ENCODE measurements around the gene METRNL.
A peak's percentile ranks its signal among the peaks of the same experiment; 100 is the strongest.
"Not testable (repeated sequence)": the region's sequence is repeated elsewhere in the genome, so short reads cannot be mapped to it uniquely, and the experiment has no call there.

METRNL gene

DNA sequence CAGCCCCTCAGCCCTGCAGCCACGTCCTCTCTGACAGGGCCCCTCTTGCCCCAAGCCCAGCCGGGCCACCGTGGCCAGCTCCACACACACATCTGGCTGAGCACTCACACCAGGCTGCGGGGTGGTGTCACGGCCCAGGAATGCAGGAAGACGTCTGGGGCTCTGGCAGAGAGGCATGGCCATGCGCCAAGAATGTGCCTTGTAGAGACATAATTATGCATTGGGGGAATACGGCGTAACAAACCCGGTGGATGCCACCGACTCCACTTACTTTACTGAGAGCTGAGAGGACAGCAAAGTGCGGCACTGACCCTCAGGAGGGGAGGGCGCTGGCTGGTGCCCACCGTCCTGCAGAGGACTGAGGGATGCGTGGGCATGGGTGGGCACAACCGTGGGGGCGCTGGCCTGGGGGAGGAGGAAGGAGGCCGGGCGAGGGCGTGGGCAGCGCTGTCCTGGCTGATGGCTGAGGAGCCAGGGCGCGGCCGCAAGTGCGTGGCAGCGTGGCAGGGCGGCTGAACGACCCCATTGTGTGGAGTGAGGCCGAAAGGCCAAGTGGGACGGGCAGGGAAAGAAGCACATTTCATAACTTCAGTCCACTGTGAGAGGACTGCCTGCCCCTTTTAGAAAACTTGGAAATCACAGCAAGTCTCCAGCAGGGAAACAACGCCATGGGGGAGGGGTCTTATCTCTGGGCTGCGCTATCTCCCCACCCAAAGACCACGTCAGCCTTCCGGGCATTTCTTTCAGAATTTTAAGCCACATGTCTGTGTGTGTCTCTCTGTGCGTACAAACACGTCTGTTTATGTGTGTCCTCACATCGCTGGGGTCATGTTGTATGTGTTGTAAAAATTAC lies 30.6 kb downstream of the METRNL start:
- DNase-seq: peak; percentile 91

DNA sequence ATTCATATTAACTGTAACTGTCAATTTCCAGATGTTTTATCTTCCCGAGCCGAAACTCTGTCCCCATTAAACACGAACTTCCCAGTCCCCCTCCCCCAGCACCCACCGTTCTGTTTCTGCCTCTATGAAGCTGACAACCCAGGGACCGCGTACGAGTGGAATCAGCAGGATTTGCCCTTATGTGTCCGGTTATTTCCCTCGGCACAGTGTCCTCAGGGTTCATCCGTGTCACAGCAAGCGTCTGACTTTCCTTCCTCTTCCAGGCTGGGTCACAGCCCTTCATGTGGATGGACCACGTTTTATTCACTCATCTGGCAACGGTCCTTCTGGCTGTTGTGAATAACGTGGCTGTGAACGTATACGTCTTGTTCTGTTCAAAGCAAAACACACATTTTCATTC lies 31.3 kb downstream of the METRNL start:
- no peak for DNase-seq

DNA sequence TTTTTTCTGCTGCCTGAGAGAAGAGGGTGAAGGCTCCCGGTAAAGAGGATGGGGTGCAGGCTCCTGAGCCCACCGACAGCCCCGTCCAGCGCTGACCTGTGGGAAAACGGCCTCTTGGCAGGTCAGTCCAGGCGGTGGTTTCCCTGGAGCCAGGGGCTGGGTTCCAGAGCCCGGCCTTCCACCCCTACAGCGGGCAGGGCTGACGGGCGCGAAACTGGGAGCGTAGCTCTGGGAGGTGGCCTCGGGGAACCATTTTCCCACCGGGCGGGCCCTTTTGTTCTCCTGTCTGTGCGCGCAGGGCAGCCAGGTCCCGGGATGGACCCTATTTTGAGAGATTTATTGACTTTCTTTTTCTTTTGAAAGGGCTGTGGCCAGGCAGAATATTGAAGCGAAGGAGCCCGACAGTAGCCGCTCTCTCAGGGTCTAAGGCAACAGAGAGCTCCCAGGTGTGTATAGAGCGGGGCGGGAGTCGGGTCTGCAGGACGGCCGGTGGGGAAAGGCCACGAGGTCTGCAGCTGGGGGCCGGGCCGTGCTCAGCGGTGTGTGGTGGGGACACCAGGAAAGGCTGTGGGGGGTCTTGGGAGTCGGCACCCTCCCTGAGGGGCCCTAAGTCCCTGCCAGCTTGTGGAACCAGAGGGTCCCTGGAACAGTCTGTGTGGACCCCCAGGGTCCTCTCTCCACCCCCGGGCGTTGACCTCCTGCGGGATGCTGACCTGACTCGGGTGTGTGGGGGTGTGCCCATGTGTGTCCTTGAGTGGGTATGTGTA lies 32.3 kb downstream of the METRNL start:
- DNase-seq: no peak

DNA sequence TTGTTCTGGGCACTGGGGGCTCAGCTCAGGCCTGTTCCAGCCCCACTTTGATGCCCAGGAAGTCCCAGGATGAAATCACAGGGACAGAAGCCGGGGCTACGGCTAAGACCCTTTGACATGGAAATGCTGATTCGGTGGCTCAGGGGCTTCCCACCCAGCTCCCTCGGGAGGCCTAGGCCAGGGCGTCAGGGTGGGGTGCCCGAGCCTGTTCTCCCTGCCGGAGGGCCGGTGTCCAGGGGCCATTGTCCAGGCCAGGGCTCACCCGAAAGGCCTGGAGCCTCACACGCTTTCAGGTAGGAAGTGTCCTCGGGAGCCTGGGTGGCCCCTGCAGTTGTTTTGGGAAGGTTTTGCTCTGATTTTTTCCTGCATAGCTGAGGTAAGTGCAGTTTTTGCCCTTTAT lies 34.0 kb downstream of the METRNL start:
- no peak for DNase-seq

DNA sequence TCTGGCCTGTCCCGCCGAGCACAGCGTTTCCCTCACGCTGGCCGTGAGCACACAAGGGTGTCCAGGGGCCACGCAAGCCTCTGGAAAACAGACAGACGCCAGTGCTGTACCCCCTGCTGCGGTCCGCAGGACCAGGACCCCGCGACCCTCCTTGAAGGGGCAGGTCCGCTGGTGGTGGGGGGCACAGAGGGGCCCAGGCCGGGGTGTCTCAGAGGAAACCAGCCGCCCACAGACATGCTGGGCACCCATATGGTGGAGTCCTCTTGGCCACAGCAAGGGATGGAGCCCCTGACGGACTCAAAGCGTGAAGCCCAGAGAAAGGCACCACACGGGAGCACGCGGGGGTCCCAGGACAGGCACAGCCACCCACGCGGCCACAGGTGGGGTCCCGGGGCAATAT lies 34.4 kb downstream of the METRNL start:
- DNase-seq: no peak

DNA sequence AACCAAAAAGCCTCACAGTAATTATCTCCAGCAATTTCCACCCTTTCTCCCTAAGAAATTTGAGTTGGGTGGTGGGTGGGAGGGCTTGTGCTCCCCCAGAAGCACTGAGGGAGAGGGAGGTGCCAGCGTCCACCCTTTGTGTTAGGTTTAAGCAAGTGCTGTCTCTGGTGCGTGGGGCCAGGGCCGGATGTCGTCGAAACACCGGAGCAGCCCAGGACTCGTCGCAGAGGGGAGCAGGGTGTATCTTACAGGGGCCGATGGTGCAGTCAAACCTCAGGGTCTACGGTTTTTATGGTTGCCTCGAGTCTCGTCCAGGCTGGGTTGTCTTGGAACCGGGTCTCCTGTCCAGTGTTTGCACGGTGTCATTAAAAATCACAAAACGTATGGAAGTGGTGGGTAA lies 35.3 kb downstream of the METRNL start:
- no peak for DNase-seq

DNA sequence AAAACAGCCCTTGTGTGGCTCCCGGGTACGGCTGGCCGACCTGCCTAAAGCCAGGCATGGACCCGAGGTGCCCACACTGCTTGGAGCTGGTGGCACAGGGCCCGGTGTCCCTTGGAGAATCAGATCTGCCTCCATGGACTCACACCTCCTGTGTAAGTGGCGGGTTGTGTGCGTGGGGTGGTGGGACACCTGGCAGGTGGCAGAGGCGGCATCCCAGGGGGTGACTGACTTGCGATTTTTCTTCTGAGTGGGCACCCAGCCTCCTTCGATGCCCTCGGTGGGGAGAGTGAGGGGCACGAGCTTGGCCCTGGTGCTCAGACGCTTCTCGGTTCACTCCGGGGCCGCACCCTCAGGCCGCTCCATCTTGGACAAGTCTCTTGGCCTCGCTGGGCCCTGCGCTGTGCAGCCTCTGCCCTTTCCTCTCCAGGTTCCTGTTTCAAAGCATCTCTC lies 35.8 kb downstream of the METRNL start:
- no peak for DNase-seq

DNA sequence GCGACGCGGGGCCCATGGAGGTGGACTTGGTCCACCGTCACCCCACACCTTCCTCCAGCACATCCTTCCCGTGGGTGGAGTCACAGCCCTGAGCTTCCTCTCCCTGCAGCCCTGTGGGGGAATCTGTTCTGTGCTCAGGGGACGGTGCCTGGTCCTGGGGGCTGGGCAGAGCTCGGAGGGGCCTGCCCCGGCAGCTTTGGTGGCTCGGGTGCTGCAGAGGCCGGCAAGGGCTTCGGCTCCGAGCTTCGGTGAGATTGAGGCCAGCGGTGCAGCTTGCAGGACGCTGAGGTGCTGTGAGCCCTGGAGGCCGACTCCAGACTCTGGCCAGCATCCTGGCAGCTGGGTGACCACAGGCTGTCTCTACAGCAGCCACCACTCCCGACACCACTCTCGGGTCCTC lies 36.4 kb downstream of the METRNL start:
- no peak for DNase-seq

DNA sequence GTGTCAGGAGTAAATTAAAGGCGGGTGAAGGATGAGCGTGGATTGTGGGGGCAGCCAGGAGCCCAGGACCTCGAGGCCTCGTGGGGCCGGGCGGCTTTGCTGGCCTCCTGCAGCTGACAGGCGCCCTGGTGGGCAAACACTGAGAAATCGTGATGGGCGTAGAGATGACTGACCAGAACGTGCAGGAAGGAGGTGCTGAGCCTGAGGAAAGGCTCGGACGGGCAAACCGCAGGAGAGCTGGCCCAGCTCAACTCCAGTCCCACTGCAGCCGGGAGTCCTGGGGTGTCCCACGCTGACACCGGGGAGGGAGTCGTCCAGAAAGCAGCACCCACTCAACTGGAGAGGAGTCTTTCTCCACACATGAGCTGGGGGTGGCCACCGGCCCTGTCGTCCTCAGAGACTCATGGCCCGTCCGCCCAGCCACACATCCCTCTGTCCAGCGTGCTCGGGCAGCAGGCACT lies 36.9 kb downstream of the METRNL start:
- no peak for DNase-seq

DNA sequence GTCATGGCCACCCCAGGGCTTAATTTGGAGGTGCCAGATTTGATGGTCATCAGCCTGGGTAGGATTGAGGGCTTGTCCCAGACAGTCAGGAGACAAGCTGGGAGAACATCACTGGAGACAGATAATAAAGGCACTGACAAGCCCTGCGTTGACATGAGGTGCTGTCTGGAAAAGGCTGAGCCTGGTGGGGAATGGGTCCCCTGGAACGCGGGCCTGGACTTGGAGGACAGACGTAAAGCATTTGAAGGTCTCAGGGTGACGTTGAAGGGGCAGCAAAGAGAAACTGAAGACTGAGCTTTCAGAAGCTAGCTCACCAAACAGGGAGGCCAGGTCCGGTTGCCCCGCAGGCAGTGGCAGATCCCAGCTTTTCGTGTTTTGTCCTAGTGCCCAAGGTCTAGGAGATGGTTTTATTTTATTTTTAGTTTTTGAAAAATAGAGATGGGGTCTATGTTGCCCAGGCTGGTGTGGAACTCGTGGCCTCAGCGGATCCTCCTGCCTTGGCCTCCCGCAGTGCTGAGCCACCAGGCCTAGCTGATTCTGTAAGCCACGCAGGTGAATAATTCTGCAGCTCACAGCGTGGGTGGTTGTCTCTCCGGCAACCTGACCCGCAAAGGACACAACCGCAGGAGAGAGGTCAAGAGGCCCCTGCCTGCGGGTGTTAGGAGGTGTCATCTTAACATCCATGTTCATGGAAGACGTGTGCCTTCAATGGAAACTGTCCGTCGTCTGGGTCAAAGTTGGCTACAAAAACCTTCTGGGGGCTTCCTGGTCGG lies 37.6 kb downstream of the METRNL start:
- no peak for DNase-seq

DNA sequence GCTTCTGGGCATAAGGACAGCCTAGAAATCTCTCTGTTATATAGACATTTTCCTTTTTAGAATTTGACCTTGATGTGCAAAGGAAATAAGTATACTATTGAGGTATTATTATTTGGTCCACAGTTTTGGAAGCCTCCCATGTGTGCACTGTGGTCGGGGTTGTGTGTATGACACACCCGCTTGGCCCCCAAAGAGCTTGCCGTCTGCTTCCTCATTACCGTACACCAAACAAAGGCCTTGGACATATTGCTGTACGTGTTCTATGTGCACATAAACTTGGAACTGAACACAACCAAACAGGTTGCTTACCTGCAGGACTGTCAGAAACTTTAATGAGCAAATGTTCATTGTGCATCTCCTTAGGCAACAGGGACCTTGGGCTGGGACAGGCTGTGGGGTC lies 38.2 kb downstream of the METRNL start:
- no peak for DNase-seq

DNA sequence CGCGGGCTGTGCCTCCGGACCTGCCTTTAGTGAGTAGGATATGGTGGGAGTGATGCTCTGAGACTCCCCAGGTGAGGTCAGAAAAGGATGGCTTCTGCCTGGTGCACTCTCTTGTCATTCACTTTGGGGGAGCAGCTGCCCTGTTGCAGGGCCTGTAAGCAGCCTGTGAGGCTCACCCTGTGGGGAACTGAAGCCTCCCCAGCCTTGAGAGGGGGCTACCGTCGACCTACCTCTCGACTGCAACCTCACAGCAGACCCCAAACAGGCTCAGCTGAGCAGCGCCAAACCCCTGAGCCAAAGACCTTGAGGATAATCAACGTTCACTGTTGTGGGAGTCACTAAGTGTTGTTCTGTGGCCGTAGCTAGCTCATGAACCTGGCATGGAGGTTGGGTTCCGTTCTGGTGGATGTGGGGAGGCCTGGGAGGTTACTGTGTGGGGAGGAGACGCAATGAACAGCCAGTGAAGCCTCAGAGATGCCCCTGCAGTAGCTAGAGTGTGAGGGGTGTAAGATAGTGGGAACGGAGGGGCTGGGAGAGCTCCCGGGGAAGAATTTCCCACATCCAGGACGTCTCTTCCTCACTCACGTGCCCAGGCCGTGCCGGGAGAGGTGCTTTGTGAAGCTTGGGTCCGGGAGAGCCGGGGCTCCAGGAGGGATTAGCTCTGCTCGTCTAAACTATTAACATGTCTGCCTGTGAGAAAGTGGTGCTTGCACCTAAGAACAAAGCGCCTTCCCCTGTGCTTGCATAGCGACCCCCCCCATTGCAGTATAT lies 38.8 kb downstream of the METRNL start:
- peak; percentile 13 for DNase-seq

DNA sequence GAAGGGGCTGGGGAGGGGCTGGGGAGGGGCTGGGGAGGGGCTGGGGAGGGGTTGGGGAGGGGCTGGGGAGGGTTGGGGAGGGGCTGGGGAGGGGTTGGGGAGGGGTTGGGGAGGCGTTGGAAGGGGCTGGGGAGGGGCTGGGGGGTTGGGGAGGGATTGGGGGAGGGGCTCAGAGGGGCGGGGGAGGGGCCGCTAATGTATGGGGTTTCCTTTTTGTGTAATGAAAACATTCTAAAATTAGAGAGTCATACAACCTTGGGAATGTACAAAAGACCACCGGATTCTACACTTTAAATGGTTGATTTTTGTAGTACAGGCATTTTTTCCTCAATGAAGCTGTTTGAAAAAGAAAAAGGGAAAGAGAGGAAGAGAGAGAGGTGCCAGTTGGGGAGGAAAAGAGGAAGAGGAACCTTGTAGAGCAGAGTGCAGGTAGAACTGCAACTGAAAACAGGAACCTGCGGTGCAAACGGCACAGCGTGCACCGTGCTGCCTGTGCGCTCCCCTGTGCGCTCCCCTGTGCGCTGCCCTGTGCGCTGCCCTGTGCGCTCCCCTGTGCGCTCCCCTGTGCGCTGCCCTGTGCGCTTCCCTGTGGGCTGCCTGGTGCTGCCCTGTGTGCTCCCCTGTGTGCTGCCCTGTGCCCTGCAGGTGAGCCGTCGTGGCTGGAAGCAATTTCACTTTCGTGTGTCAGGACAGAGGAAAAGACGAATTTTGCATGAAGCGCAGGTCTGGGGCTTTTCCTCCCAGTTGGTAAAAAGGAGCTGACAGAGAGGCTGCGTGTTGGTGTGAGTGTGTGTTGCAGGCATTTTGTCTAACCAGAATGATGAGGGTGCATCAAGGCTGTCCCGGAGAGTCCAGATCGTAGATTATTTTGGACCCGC lies 40.8 kb downstream of the METRNL start:
- peak; percentile 9 for DNase-seq

DNA sequence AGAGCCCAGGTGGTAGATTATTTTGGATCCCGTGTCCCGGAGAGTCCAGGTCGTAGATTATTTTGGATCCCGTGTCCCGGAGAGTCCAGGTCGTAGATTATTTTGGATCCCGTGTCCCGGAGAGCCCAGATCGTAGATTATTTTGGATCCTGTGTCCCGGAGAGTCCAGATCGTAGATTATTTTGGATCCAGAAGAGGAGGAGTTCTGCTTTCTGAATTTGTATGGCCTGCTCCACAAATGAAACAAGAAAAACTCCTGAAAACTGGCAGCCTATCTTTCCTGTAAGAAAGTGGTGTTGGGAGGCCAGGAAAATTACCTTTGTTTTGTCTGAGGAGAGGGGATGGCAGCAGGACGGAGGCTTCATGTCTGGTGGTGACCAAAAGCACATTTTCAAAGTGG lies 42.1 kb downstream of the METRNL start:
- not testable (repeated sequence) for DNase-seq

DNA sequence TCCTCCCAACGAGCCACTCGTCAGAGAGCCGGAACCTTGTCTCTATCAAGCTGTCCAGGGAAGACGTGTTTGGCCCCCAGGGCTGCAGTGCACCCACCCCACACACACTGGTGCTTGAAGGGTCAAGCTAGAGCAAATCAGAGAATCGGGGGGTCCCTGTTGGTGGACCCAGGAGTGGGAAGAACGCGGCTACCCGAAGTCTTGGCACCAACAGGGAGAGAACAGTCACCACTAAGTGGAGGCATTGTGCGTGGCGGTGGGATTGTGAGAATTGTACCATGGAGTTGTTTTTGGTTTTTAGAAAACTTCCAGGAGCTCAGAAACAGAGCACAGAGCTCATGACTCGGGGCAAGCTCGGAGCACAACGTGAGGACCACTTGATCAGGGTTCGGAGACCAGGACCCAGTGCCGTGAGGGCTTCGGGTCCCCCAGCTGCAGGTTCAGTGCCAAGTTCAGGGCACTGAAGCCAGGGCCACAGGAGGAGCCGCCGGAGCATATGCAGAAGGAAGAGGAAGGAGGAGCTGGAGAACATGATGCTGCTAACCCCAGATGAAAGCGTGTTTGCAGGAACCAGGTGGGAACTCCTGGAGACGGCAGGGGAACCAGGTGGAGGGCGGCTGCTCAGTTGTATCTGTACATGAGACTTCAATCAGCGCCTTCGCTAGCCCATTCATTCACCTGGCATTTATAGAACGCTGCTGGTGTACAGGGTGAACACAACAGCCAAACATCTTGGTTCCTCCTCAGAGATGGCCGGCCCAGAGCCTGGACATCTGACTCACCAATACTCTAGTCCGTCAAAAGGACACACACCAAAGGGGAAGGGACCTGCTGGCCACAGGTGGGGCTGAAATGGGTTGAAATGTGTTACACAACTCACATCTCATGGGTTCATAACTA lies 42.8 kb downstream of the METRNL start:
- peak; percentile 12 for DNase-seq

DNA sequence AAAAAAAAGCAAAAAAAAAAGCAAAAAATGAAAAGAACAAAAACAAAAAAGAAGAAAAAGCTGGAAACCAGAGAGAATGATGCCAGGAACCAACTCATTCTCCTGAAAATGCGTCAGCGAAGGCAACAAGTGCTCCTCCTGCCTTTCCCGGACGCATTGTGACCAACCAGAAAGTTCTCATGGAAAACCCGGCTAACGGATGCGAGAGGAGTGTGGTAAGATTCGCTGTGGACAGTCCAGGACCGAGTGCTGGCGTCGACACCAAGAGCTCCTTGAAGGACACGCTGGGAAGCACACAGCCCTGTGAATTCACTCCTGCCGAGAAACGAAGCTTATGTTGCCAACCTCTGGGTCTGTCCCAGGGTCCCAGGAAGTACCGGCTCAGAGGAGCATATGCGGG lies 43.4 kb downstream of the METRNL start:
- DNase-seq: no peak

DNA sequence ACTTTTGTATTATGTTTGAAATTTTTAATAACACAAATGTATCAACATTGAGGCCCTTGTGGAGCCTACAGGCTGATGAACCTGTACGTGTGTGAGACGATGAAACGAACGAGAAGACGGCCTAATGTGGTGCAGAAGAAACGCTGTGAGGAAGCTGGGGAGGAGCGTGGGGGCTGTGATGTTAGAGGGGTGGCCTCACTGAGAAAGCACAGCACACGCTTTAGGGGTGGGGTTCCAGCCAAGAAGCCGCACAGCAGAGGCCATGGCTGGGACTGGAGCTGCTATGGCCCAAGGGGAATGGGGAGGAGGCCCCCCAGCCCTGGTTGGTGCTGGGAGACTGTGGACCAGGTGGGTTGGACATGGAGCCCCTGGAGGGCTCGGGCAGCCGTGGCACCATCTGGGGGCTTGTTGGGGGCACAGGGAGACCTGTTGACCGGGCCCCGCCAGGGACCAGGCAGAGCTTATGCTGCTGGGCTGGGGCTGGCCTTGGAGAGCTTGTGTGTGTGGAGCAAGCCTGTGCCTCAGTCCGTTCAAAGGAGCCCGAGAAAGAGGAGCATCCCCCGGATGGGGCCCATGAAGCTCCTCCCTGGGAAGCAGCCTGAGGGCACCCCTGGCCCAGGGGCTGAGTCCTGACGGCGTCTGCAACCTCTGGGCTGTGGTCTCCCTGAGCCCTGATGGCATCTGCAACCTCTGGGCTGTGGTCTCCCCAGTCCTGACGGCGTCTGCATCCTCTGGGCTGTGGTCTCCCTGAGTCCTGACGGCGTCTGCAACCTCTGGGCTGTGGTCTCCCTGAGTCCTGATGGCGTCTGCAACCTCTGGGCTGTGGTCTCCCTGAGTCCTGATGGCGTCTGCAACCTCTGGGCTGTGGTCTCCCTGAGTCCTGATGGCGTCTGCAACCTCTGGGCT lies 44.7 kb downstream of the METRNL start:
- DNase-seq: no peak

DNA sequence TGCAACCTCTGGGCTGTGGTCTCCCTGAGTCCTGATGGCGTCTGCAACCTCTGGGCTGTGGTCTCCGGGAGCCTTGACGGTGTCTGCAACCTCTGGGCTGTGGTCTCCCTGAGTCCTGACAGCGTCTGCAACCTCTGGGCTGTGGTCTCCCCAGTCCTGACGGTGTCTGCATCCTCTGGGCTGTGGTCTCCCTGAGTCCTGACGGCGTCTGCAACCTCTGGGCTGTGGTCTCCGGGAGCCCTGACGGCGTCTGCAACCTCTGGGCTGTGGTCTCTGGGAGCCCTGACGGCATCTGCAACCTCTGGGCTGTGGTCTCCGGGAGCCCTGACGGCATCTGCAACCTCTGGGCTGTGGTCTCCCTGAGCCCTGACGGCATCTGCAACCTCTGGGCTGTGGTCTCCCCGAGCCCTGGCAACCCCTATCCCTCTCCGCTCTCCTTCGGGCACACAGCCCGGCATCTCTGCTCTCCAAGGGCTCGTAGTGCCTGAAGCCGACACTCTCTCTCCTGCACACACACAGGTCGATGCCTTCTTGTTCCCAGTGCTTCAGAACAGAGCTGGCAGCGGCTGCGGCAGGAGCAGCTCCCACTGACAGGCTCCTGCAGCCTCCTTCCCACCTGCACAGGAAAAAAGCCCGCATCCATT lies 45.6 kb downstream of the METRNL start:
- no peak for DNase-seq

Data from right hindlimb (tissue), 1 donor.